GM21515 (cell line): ENCODE data around the gene NUP62CL.
A peak's percentile ranks its signal among the peaks of the same experiment; 100 is the strongest.
"Not testable (repeated sequence)": the region's sequence is repeated elsewhere in the genome, so short reads cannot be mapped to it uniquely, and the experiment has no call there.

Source experiments
- ATAC-seq: cut with Tn5 transposase; IDR thresholded peaks from one replicate; pipeline ENCODE4 v1.9.1; 2021; ENCODE audit not compliant: unreplicated experiment

The NUP62CL gene

GRCh38 chrX:107205770-107206696 is at the start of gene NUP62CL, which contains the start of gene DNAAF6:
NUP62CL (minus strand) TSS chrX:107206433; CDS start chrX:107175146, 31,287 bp downstream.
DNAAF6 (plus strand) TSS chrX:107206611; CDS start chrX:107212876, 6,265 bp downstream.
- peak; percentile 98 for ATAC-seq

GRCh38 chrX:107228486-107228819 is 22.2 kb upstream of the NUP62CL start:
- ATAC-seq = no peak

- ATAC-seq = no peak
Observed at GRCh38 chrX:107227780-107228485, 21.7 kb upstream of the NUP62CL start.

GRCh38 chrX:107226757-107227156 is 20.5 kb upstream of the NUP62CL start:
- ATAC-seq = no peak

- no peak for ATAC-seq
Observed at GRCh38 chrX:107213477-107213876, 7.2 kb upstream of the NUP62CL start.

- ATAC-seq = no peak
Observed at GRCh38 chrX:107207943-107208342, 1.7 kb upstream of the NUP62CL start.

- no peak for ATAC-seq
Observed at GRCh38 chrX:107207089-107207488, 856 bp upstream of the NUP62CL start.

GRCh38 chrX:107206697-107207065 is 448 bp upstream of the NUP62CL start:
- ATAC-seq = no peak

GRCh38 chrX:107204068-107204605 is 2.1 kb downstream of the NUP62CL start:
- ATAC-seq = no peak

- ATAC-seq = no peak
Observed at GRCh38 chrX:107199491-107199890, 6.7 kb downstream of the NUP62CL start.

GRCh38 chrX:107198074-107198473 is 8.2 kb downstream of the NUP62CL start:
- not testable (repeated sequence) for ATAC-seq

GRCh38 chrX:107197319-107197718 is 8.9 kb downstream of the NUP62CL start:
- ATAC-seq = no peak

- ATAC-seq = no peak
Observed at GRCh38 chrX:107171369-107172102, 34.7 kb downstream of the NUP62CL start.

GRCh38 chrX:107168712-107169111 is 37.5 kb downstream of the NUP62CL start:
- ATAC-seq = no peak

- ATAC-seq = no peak
Observed at GRCh38 chrX:107168257-107168656, 38.0 kb downstream of the NUP62CL start.

- no peak for ATAC-seq
Observed at GRCh38 chrX:107167163-107167921, 38.9 kb downstream of the NUP62CL start.

GRCh38 chrX:107157618-107158017 is 48.6 kb downstream of the NUP62CL start:
- not testable (repeated sequence) for ATAC-seq

GRCh38 chrX:107155621-107156430 is 50.4 kb downstream of the NUP62CL start:
- ATAC-seq = not testable (repeated sequence)

GRCh38 chrX:107154787-107155620 is 51.2 kb downstream of the NUP62CL start:
- no peak for ATAC-seq
